Liver (tissue), 3 donors: ENCODE data around the gene TOMM22.

Experiments used
- CTCF ChIP-seq: fragments of 150-350 bp; IDR thresholded peaks from 2 replicates; pipeline ENCODE4 v1.5.1; 2017; ENCODE audit warnings: improper control_type of control experiment, low read depth, low read length; ENCODE audit not compliant: missing input control
- EGR1 ChIP-seq, 2 donors: IDR thresholded peaks; 2 replicates each; pipeline ENCODE4 v1.6.1; 2016 to 2018; ENCODE audit warnings: antibody characterized with exemption in 2 of 2, low read depth in 2 of 2
- JUND ChIP-seq, 2 donors: IDR thresholded peaks; 2 replicates each; pipeline ENCODE4 v1.6.1; 2016; ENCODE audit warnings: antibody characterized with exemption in 2 of 2
- MAX ChIP-seq: IDR thresholded peaks from 2 replicates; pipeline ENCODE4 v1.6.1; 2016; ENCODE audit warnings: antibody characterized with exemption
- RAD21 ChIP-seq, 2 donors: IDR thresholded peaks; 2 replicates each; pipeline ENCODE4 v1.6.1; 2016; ENCODE audit warnings: antibody characterized with exemption in 2 of 2, mild to moderate bottlenecking in 2 of 2
- RXRA ChIP-seq, 2 donors: IDR thresholded peaks; 2 replicates each; pipeline ENCODE4 v1.6.1; 2017 to 2018; ENCODE audit warnings: antibody characterized with exemption in 2 of 2, mild to moderate bottlenecking in 1 of 2
- TAF1 ChIP-seq: conservative IDR thresholded peaks from 2 replicates; pipeline ENCODE4 v1.6.1; 2016; ENCODE audit warnings: antibody characterized with exemption, mild to moderate bottlenecking
- YY1 ChIP-seq: IDR thresholded peaks from 2 replicates; pipeline ENCODE4 v1.6.1; 2016; ENCODE audit warnings: antibody characterized with exemption, mild to moderate bottlenecking
- ZBTB33 ChIP-seq: IDR thresholded peaks from 2 replicates; pipeline ENCODE4 v1.6.1; 2016; ENCODE audit warnings: antibody characterized with exemption
- donor health status: healthy.
- donor health status: healthy.

GRCh38 chr22:38705235-38706100 lies 23.7 kb downstream of the TOMM22 start, which contains the start of gene GTPBP1:
- TF ChIP-seq CTCF (peak; percentile 25), EGR1 (IDR thresholded peaks at IDR 0.05; ENCODE audit: low read depth in 2 of 2) (peak; percentile 38 to 52), RAD21 (IDR thresholded peaks at IDR 0.05) (no peak), JUND (IDR thresholded peaks at IDR 0.05) (peak; percentile 68 to 83), YY1 (peak; percentile 95), TAF1 (peak; percentile 78), MAX (peak; percentile 72), RXRA (IDR thresholded peaks at IDR 0.05) (peak; percentile 32 to 47), ZBTB33 (peak; percentile 83)
